Measurements from ENCODE around the gene CIAO2B. TPM values are rescaled to one million over a fixed set of nuclear protein-coding genes. Genes with fewer than 3 reads are reported as not detected.

Gene CIAO2B
- total RNA-seq, 1 donor from 2014 or later: 89.4 TPM

- no peaks in the 10 kb centered on the region for H3K36me3 Mint-ChIP-seq (ENCODE audit: unreplicated experiment)
- no peaks in the 10 kb centered on the region for H3K9me3 Mint-ChIP-seq (ENCODE audit: unreplicated experiment)
- no peak overlapping the region for H3K27ac Mint-ChIP-seq (ENCODE audit: unreplicated experiment)
Measured at GRCh38 chr16:66906916-66907836, 27.0 kb downstream of the CIAO2B start.

GRCh38 chr16:66905633-66906539 lies 28.3 kb downstream of the CIAO2B start:
- no peak overlapping the region for H3K27ac Mint-ChIP-seq (ENCODE audit: unreplicated experiment)
- H3K4me3 Mint-ChIP-seq (ENCODE audit: unreplicated experiment): no peak overlapping the region
- no peaks in the 10 kb centered on the region for H3K9me3 Mint-ChIP-seq (ENCODE audit: unreplicated experiment)
- peaks cover 4% of the 10 kb centered on the region for H3K4me1 Mint-ChIP-seq (ENCODE audit: low read depth, unreplicated experiment)
- H3K27me3 Mint-ChIP-seq (ENCODE audit: unreplicated experiment): peaks cover 3% of the 10 kb centered on the region
- TF ChIP-seq CTCF (IDR thresholded peaks at IDR 0.05; ENCODE audit: partially characterized antibody, unreplicated experiment): no peak
- no peaks in the 10 kb centered on the region for H3K36me3 Mint-ChIP-seq (ENCODE audit: unreplicated experiment)
- DNase-seq: no peak

More at GRCh38 chr16:66906916-66907836, 27.0 kb downstream of the CIAO2B start:
- no peak for TF ChIP-seq CTCF (IDR thresholded peaks at IDR 0.05; ENCODE audit: partially characterized antibody, unreplicated experiment)
- peaks cover 2% of the 10 kb centered on the region for H3K27me3 Mint-ChIP-seq (ENCODE audit: unreplicated experiment)
- H3K4me1 Mint-ChIP-seq (ENCODE audit: low read depth, unreplicated experiment): no peaks in the 10 kb centered on the region
- DNase-seq: no peak
- no peak overlapping the region for H3K4me3 Mint-ChIP-seq (ENCODE audit: unreplicated experiment)

GRCh38 chr16:66904846-66905632 lies 29.2 kb downstream of the CIAO2B start:
- H3K4me1 Mint-ChIP-seq (ENCODE audit: low read depth, unreplicated experiment): peaks cover 13% of the 10 kb centered on the region
- H3K9me3 Mint-ChIP-seq (ENCODE audit: unreplicated experiment): no peaks in the 10 kb centered on the region
- TF ChIP-seq CTCF (IDR thresholded peaks at IDR 0.05; ENCODE audit: partially characterized antibody, unreplicated experiment): no peak
- no peak overlapping the region for H3K4me3 Mint-ChIP-seq (ENCODE audit: unreplicated experiment)
- H3K27me3 Mint-ChIP-seq (ENCODE audit: unreplicated experiment): peaks cover 4% of the 10 kb centered on the region
- no peak for DNase-seq
- no peaks in the 10 kb centered on the region for H3K36me3 Mint-ChIP-seq (ENCODE audit: unreplicated experiment)
- no peak overlapping the region for H3K27ac Mint-ChIP-seq (ENCODE audit: unreplicated experiment)

- no peak for TF ChIP-seq CTCF (IDR thresholded peaks at IDR 0.05; ENCODE audit: partially characterized antibody, unreplicated experiment)
- Mint-ChIP-seq H3K27me3 (ENCODE audit: unreplicated experiment) (peaks cover 7% of the 10 kb centered on the region), H3K4me1 (ENCODE audit: low read depth, unreplicated experiment) (peaks cover 19% of the 10 kb centered on the region), H3K36me3 (ENCODE audit: unreplicated experiment) (no peaks in the 10 kb centered on the region), H3K4me3 (ENCODE audit: unreplicated experiment) (no peak overlapping the region), H3K9me3 (ENCODE audit: unreplicated experiment) (no peaks in the 10 kb centered on the region), H3K27ac (ENCODE audit: unreplicated experiment) (no peak overlapping the region)
- no peak for DNase-seq
Measured at GRCh38 chr16:66904428-66904845, 29.8 kb downstream of the CIAO2B start.

All from glutamatergic neuron (in vitro differentiated cells).